Hindlimb muscle (tissue), 1 donor: ENCODE measurements around the gene NBEAL2. TPM values are rescaled to one million over a fixed set of nuclear protein-coding genes. Genes with fewer than 3 reads are reported as not detected.

Source experiments
- polyA plus RNA-seq: library from polyadenylated mRNA; unstranded; fragments of 120-200 nt; gene quantifications from one replicate; pipeline ENCODE4 v1.2.1, GENCODE V29; 2013; ENCODE audit not compliant: insufficient read length

NBEAL2 gene
- polyA plus RNA-seq, 1 donor: 15.8 TPM

Other genes with a start within 250 kb of the NBEAL2 start
- gene MYL3, start 116.2 kb upstream of the NBEAL2 start, polyA plus RNA-seq: 167 TPM
- 10.0 TPM for gene PTH1R, start 101.9 kb upstream of the NBEAL2 start, polyA plus RNA-seq
- gene CCDC12, start 2.9 kb upstream of the NBEAL2 start, polyA plus RNA-seq: 38.7 TPM
- 35.8 TPM for gene SETD2, start 184.4 kb downstream of the NBEAL2 start, polyA plus RNA-seq